CMK (cell line): ENCODE measurements around the gene DNAJB12.
"Not testable (repeated sequence)": the region's sequence is repeated elsewhere in the genome, so short reads cannot be mapped to it uniquely, and the experiment has no call there.

Experiments
- DNase-seq: peaks from one replicate; pipeline ENCODE4 v3.0.0-alpha.2; 2010; ENCODE audit warnings: low read depth

The DNAJB12 gene

DNA sequence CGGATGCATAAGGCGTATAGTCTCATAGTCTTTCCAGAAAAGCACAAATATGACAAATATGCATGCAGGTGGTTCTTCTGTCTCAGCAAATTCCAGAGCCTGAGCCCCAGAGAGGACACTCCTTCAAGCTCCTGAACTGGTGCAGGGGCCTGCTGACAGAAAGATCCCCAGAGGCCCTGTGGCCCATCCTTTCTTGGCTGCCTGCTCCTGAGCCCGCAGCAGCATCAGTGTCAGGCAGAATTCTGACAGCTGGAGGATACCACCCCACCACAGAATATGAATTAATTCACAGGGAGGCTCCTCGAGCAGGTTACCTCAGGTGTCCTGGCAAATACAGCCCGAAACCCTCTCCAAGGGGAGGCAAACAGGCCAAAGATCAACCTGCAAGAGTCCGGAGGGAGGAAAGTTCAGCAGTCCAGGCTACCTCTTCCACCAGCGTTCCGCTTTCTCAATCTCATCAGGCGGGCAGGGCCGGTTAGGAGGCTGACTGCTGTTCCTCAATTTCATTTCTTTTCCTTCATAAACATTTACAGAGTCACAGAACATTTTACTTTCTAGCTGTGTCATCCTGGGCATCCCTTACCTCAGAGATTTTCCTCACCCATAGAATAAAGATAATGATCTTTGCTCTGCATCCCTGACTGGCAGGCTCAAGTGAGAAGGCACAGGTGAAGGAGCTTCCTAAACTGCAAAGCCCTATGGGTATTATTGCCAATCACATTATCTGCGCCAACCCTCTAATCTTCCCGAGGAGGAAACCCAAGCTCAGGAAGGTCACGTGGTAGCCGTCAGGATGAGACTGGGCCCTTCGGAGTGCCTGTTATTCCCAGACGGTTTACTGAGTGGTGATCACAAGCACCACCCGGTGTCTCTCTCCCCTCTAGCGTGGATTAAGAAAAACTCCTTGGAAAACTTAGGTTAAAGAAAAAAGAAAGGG lies 1.4 kb downstream of the DNAJB12 start:
- DNase-seq = no peak

DNA sequence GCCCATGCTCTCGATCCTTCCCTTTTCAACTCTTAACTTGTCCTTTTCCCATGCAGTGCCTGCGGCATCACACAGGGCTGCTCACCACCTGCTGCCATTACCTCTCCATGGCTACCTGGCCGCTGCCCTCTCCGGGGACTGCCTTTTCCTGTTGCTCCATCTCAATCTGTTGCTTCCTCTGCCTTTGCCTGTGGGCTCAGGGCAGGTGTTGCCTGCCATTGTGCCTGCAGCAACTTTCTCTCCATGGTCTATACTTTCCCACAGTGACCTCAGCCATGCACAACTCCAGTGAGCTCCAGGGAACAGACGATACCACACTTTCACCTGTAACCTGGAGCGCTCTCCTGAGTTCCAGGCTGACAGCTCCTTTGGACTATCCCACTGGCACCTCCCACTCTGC lies 3.2 kb downstream of the DNAJB12 start:
- no peak for DNase-seq

DNA sequence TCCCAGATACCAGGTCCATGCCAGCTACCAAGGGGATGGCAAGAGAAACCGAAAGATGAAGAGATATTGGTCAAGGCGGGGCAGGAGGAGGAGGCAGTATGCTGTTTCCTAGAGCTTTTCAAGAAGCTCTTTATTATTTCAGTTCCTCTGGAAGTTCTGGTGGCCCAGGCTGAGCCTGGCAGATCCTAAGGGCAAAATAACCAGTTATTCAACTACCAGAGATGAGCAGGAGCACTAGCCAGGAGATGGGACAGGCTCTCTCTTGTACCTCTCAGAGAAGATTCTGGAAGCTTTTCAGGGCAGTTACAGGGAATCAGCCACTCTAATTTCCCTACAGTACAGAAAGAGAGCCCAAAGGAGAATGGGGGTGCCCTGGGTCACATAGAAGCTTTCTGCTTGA lies 5.3 kb downstream of the DNAJB12 start:
- no peak for DNase-seq

DNA sequence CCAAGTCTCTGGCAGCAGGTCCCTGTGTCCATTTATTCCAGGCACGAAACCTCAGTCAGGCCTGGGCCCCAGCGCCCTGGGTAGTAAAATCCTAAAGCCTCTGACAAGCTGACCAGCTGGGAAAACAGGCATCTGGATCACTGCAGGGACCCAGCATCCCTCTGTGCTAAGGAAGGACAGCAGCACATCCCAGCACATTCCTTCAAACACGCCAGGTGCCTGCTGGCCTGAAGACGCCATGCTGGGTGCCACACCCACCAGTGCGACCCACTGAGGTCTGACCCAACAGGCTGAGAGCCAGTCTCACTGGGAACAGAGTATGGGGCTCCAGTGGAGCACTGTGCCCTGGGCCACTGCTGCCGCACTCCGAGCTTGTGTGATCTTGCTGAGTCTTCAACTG lies 6.4 kb downstream of the DNAJB12 start:
- no peak for DNase-seq

DNA sequence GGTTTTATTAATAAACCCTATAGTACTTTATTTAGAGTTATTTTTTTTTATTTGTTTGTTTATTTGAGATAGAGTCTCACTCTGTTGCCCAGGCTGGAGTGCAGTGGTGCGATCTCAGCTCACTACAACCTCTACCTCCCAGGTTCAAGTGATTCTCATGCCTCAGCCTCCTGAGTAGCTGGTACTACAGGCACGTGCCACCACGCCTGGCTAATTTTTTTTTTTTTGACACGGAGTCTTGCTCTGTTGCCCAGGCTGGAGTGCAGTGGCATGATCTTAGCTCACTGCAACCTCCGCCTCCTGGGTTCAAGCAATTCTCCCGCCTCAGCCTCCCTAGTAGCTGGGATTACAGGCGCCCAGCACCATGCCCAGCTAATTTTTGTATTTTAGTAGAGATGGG lies 8.6 kb downstream of the DNAJB12 start:
- DNase-seq = not testable (repeated sequence)

DNA sequence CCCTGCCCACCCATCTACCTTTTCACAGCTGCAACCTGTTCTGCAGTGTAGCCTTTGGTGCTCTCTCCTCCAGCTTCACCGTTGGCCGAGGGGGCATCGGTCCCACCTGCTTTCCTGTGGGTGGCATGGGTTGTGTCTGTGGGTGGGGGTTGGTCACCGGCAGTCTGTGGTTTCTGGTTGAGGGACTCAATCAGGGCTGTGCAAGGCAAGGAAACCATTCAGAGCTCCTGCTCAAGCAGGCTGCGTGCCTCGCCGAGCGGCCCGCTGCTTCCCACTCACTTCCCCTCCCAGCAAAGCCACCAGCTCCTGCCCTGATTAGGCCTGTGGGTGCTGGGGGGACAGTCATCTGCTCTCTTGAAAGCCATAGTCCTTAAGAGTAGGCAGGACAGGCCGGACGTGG lies 9.8 kb downstream of the DNAJB12 start:
- no peak for DNase-seq

DNA sequence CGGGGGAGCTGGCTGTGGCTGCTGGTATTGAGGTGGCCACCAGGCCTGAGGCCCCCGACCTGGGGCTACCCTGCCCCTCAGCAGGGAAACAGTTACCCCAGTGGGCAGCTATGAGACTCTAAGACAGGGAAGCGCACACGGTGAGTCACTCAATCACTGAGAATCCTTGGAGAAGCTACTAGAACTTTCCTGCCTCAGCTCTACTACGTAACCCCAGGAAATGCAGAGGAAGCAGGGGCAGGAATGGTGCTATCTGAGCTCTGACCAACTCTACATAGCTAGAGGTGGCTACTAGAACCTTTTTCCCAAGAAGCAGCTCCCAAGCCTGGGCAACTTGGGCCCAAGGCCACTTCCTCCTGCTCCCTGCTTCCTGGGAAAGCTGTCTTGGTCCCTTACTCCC lies 11.8 kb downstream of the DNAJB12 start:
- no peak for DNase-seq

DNA sequence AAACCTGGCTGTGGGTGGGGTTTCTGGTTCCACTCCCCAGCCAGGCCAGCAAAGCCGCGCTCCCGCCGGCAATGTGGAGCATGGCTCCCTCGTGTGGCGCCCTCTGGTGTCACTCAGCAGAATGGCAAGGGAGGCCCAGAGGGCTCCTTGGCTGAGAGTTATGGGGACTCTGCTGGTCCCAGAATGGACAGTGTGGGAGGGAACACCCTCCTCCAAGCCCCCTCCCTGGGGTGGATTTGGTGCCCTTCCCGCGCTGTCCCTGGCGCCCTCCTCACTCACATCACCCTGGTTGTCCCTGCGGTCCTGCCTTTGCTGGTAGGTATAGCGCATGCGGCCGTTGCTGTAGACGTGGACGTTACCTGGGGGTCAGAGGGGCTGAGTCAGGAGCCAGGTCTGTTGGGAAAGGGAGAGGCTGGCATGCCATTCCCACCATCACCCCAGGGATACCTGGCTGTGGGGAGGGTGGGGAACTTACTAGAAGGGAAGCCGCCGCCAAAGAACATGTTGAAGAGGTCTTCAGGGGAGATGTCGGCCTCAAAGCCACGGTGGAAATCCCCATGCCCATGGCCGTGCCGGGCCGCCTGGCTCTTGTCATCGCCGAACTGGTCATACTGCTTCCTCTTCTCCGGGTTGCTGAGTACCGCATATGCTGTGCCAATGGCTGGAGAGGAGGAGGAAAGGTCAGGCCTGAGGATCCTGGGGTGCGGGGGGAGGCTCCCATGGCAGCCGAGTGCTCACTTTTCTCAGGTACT lies 14.0 kb downstream of the DNAJB12 start:
- no peak for DNase-seq

DNA sequence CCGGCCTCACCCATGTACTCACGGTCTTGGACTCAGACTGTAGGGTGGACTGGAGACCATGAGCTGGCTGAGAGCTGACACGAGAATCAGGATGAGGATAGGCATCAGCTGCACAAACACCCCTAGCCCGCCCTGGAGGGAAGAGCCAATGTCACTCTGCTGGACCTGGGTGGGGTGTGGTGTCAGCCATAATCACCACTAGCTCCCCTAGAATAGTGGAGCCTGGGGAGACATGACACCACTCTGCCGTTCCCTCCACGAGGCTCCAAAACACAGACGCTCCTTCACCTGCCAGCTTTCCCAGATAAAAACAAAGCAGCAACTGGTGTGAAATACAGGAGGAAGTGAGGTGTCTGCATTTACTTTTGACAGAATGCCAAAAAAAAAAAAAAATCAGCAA lies 16.5 kb downstream of the DNAJB12 start:
- DNase-seq = no peak

DNA sequence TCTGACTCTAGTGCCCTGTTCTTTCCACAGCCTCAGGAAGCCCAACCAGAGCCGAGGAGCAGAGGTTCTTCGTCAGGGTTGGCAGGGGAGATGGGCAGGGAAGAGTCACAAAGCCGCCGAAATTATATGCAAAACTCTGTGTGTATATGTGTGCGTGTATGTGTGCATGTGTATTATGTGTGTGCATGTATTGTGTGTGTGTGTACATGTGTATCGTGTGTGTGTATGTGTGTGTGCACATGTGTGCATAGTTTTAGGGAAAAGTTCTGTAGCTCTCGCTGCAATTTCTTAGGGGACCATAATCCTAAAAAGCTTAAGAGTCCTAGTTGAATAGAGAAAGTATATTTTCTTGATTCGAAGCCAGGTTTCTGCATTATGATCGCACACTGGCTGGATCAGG lies 17.0 kb downstream of the DNAJB12 start:
- DNase-seq = no peak

DNA sequence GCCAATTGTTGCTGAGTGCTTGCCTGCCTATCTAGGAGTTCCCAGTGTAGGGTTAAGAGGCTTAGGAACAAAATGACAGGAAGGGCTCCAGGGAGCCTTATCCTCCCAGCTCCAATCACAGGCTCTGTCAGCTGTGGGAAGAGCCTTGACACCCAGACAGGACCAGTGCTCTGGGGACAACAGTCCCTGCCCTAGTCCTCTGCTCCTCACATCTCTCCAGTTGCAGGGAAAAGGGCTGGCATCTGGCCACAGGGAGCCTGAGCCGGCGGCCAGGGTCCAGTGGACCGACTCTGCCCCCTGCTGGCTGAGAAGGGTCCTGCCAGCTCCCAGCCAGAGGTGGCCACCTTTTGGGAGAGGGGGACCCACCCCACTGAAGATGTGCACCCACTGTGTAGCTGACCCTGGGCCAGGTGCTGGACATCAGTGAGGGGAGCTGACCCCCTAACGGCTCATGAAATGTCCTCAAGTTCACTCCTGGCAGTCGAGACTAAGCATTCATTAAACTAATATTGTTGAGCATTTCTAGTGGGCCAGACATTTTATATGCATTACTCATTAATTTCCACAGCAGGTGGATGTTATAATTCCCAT lies 17.6 kb downstream of the DNAJB12 start:
- no peak for DNase-seq

DNA sequence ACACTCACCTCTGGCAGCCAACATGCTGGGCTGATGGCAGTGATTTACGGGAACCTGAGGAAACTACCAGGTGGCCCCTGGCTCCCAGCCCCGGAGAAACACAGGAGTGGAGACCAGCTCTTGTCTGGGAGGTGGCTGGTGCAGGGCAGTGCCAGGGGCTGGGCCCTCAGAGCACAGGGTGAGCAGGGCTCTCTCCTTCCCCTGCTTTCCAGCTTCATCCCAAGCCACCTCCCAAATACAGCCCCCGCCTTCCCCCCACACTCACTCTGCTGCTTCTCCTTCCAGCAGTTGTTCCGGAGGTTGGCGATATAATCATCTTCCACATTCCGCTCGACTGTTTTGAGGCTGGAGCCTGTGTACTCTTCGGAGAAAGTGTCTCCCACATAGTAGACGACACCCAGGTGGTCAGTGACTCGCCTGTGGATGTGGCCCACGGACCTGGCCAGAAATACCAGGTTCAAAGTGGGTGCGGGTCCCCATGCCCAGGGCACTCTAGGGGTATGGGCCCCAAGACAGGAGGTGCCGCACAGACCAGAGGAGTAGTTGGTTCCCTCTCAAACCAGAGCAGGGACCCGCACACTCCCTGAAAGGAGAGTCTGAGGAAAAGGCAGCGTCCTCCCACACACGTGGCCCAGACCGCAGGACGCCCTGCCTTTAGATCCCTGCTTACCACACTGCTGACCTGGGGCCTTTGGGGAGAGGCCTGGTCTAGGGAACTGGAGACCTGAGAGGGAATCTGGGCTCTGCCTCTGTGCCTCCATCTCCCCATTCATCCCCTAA lies 18.3 kb downstream of the DNAJB12 start:
- DNase-seq = no peak

DNA sequence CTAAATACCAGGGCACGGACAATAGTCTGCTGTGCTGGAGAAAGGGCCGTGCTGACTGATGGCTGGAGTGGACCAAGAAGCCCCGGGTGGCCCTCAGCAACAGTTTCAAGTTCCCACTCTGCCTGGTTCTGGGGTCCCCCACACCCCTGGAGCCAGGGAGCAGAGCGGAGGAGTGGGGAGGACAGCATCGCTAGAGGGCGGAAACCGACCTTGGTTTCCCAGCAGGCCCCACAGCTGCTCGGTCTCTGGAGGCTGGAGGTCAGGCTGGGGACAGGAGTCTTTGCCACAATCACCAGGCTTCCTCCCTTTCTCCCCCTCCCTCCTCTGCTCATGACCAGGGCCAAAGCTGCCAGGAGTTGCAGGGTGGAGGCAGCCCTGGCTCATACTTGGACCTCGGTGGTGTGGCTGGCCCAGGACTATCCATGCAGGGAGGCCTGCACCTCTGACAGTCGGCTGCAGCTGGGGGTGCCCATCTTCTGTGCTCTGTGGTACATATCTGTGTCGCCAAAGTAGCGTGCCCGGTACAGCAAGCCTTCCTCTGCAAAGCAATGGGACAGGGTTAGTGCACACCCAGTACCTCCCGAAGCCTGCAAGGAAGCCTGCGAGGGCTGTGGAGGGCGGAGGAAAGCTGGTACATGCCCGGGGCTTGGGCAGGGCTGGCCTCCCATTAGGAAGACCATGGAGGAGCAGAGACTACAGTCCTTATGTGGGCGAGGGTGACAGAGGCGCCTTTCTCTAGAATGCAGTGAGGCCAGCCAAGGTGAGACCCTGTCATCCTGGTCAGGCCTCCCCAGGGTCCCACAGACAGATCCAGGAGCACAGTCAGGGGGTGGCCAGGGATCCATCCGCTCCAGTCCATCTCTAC lies 19.1 kb downstream of the DNAJB12 start:
- DNase-seq = no peak

DNA sequence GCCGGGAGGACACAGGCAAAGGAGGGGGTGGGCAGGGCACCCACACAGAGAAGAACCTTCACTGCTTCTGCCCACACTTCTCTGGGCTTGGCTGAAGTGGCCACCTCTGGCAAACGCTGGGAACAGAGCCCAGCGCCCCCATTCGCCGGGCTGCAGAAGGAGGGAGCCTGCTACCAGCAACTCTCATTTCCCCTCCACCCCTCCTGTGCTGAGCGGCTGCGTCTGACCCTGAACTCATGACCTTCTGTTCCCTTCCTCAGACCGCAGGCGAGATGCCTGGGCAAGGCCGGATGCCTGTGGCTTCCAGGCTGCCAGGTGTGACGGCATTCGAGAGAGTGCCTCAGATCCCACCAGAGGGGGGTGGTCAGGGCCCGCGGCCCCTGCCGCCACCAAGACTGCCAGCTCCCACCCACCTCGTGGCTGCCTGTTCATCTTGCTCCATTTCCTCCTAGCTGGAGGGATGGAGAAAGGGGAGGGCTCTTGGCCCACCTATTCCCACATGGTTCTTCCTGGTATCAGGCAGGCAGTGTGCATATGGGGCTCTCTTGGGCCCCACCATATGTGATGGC lies 19.8 kb downstream of the DNAJB12 start:
- peak; percentile 83 for DNase-seq

DNA sequence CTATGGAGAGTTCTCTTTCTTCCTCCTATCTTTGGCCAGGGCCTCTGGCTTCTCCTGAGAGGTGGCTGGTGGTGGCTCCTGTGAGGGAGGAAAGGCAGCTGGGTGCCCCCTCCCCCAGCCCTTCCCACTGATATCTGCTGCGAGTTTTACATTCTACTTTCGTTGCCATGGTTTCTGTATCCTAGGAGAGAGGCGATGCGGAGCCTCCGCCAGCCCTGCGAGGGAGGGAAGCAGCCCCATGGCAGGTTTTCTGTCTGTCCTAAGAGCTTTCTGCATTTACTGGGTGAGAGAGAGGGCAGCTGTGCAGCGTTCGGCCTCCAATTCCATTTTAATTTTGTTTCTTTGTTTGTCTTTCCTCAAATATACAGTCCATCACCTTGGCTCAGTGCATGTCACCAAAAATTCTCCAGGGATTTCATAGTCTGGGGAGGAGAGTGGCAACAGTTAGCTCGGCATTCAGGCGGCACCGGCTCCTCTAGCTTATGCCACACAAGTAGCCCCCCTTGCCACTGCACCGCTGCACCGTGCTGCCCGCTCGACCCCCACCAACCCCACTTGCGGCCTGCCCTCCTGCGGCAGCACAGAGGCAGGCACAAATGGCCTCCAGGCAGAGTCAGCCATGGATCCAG lies 20.4 kb downstream of the DNAJB12 start:
- DNase-seq = no peak

DNA sequence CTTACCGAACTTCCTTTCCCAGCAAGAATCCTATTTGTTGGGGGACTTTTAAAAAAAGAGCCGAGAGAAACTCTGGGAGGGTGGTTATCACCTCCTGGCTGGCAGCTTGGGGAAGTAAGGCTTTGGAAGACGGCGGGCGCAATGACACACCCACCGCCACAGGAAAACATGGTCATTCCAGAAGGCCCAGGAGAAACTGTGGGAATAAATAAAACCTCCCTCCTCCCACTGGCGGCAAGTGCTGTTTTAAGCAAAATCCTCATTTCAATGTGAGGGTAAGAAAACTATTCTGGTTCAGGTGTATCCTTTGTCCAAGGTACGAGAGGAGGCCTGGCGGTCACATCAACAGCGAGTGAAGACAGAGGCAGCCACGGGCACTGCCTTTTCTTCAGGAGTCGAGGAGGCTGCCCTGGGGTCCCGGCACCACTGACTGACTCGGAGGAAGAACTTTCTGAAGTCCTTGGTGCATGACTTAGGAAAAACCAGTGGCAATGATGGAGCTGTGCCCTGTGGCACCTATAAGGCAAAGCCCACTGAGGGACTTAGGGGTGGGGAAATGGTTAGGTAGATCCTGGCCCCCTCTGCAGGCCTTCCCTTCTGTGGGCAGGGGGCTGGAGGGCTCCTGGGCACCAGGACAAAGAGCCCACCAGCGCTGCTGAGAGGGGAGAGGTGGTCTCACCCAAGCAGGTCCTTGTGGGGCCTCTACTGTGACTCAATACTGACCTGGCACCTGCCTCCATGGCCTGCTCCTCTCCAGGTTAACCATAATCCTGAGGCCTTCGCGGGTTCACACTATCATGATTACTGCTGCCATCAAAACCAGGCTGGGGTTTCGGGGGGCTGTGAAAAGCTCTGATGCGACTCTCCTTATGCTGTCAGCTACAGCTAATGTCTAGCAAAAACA lies 21.4 kb downstream of the DNAJB12 start:
- no peak for DNase-seq

DNA sequence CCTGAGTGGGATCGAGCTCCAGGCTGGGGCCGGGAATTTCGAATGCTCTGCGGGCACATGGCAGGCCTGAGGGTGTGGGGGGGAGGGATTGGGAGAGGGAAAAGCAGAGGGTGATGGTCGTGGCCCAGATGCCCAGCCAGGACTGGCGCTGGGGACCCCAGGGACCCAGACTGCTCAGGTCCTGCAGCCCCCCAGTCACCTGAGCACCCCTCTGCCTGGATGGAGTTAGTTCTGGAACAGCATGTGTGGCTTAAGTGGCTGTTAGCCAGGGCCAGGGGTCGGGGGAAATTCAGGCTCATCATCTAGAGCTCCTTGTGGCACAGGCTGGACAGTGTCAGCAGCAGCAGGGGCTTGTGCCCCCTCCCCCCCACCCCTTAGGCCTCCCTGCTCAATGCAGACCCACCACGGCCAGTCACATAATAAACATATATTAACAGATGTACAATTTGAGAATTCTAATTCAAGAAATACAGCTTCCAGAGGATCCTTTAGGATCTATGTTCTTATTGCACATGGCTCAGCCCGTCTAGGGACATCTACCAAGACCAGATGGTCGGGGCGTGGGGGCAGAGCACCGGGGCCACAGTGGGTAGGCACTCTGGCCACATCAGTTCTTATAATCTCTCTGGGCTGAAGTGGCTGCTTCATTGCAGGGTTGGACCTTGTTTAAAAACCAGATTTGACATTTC lies 22.2 kb downstream of the DNAJB12 start:
- DNase-seq = no peak

DNA sequence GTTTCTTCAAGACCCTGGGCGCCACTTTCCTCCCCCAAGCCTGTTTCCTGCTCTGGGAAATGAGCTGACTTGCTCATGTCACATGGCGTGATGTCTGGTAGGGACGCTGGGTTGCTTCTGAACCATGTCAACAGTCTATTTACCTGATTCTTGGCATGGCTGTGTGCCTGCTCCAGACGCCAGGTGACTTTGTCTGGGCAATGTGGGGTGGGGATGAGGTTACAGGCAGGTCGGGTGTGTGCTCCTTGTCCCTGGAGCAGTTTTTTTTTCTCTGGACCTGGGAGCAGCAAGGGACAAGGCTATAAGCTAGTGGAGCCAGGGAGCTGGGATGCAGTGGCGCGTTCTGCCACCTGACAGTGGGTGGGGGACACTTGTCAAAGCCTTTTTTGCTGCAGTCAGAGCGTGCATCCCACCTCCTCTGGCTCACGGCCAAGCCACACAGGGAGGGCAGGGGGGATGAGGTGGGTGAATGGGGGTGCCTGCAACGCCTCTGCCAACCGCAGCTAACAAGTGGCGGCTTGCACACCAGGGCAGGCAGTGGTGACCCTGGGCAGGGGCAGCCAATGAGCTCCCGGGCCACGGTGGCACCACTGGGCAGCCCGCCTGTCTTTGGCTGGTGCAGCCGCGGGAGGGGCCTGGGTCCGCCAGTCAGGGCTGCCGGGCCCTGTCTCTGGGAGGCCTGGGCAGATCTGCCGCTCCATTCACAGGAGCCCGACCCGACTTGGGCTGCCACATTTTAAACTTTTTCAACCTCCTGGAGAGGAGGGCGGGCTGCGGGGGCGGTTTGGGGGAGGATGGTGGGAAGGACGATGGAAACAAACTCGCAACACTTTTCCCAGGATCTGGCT lies 22.9 kb downstream of the DNAJB12 start:
- DNase-seq = peak; percentile 94
